Testis (tissue), 2 donors: ENCODE measurements around the gene POLR3A.

Experiments used
- CTCF ChIP-seq, 3 experiments: fragments of 450-650 bp in 2 of 3; fragments of 200-600 bp in 1 of 3; sonication (generic) in 1 of 3; IDR thresholded peaks; one replicate each; pipeline ENCODE4 v1.5.1; 2016 to 2019; ENCODE audit warnings: antibody characterized with exemption in 3 of 3, mild to moderate bottlenecking in 2 of 3, moderate library complexity in 1 of 3
- POLR2A ChIP-seq: fragments of 450-650 bp; IDR thresholded peaks from one replicate; pipeline ENCODE4 v1.6.1; 2017; ENCODE audit warnings: antibody characterized with exemption, mild to moderate bottlenecking, moderate library complexity

- no peak for TF ChIP-seq CTCF (IDR thresholded peaks at IDR 0.05)
- no peak for TF ChIP-seq POLR2A
These were observed 5.7 kb upstream of the POLR3A start for GRCh38 chr10:78035025-78035424.
